Brain microvascular endothelial cell (primary cell): ENCODE results near the gene IL15RA.

Experiments used
- DNase-seq: peaks from one replicate; pipeline ENCODE4 v3.0.0-alpha.2; 2020
- H3K27ac ChIP-seq: fragments of 250-450 bp; sonication (Bioruptor Pico); 2 replicates; pipeline ENCODE4 v1.5.1; 2020; ENCODE audit warnings: mild to moderate bottlenecking, moderate library complexity
- H3K27me3 ChIP-seq: fragments of 250-450 bp; sonication (Bioruptor Pico); replicated peaks from 2 replicates; pipeline ENCODE4 v1.5.1; 2020; ENCODE audit warnings: mild to moderate bottlenecking
- H3K36me3 ChIP-seq: fragments of 250-450 bp; sonication (Bioruptor Pico); replicated peaks from 2 replicates; pipeline ENCODE4 v1.5.1; 2020; ENCODE audit warnings: mild to moderate bottlenecking
- H3K4me3 ChIP-seq: 2 replicates; pipeline ENCODE4 v1.5.1; 2011; ENCODE audit warnings: low read depth, mild to moderate bottlenecking, control low read depth, low read length, moderate library complexity
- CTCF ChIP-seq: IDR thresholded peaks from 2 replicates; pipeline ENCODE4 v1.5.1; 2011; ENCODE audit warnings: low read depth, mild to moderate bottlenecking, moderate library complexity, low read length, control low read depth, inconsistent platforms; ENCODE audit errors: missing control alignments
- in situ Hi-C: cut with HindIII; loops from 2 replicates; pipeline ENCODE4 v1.10.0; 2017; ENCODE audit warnings: low sequenced_read_pairs, low pct_ligation_motif_present

The IL15RA gene

GRCh38 chr10:5977471-5978229 lies at the start of gene IL15RA:
IL15RA (minus strand) TSS chr10:5977543; CDS start chr10:5977492, 51 bp downstream.
- peak within 1 kb of the TSS; percentile 8 for H3K27ac ChIP-seq
- TF ChIP-seq CTCF = no peak
- no peaks in the 10 kb centered on the region for H3K27me3 ChIP-seq

GRCh38 chr10:6025683-6026255 lies 48.4 kb upstream of the IL15RA start:
- TF ChIP-seq CTCF = no peak
- no peak overlapping the region for H3K4me3 ChIP-seq
- no peaks in the 10 kb centered on the region for H3K36me3 ChIP-seq
- H3K27ac ChIP-seq = no peak overlapping the region
- no peaks in the 10 kb centered on the region for H3K27me3 ChIP-seq
- DNase-seq = no peak
- in situ Hi-C loops = no loop called here

More at GRCh38 chr10:5977471-5978229, at the start of gene IL15RA:
- peak; percentile 25 for DNase-seq
- H3K36me3 ChIP-seq = no peaks in the 10 kb centered on the region
- in situ Hi-C loops = no loop called here
- peak within 1 kb of the TSS; percentile 80 for H3K4me3 ChIP-seq

GRCh38 chr10:6024334-6024682 lies 47.0 kb upstream of the IL15RA start:
- H3K4me3 ChIP-seq = no peak overlapping the region
- in situ Hi-C loops = no loop called here
- no peak overlapping the region for H3K27ac ChIP-seq
- TF ChIP-seq CTCF = no peak
- no peak for DNase-seq
- no peaks in the 10 kb centered on the region for H3K27me3 ChIP-seq
- no peaks in the 10 kb centered on the region for H3K36me3 ChIP-seq

GRCh38 chr10:6023661-6024333 lies 46.5 kb upstream of the IL15RA start:
- in situ Hi-C loops = no loop called here
- Histone ChIP-seq H3K36me3 (no peaks in the 10 kb centered on the region), H3K4me3 (no peak overlapping the region), H3K27ac (no peak overlapping the region), H3K27me3 (no peaks in the 10 kb centered on the region)
- TF ChIP-seq CTCF = no peak
- DNase-seq = no peak

GRCh38 chr10:6022660-6023059 lies 45.3 kb upstream of the IL15RA start:
- no peak for DNase-seq
- Histone ChIP-seq H3K27ac (no peak overlapping the region), H3K27me3 (no peaks in the 10 kb centered on the region), H3K4me3 (no peak overlapping the region), H3K36me3 (no peaks in the 10 kb centered on the region)
- in situ Hi-C loops = no loop called here
- no peak for TF ChIP-seq CTCF
